Stimulated activated CD4-positive, alpha-beta T cell treated with anti-CD3 and anti-CD28 coated beads, Interleukin-4, amount 100 ng/mL, for 4 hours (primary cell): ENCODE results near the gene BYSL.
A peak's percentile ranks its signal among the peaks of the same experiment; 100 is the strongest.

Experiments
- DNase-seq, 2 experiments: peaks; one replicate each; pipeline ENCODE4 v3.0.0-alpha.2; 2020

BYSL gene, protein sequence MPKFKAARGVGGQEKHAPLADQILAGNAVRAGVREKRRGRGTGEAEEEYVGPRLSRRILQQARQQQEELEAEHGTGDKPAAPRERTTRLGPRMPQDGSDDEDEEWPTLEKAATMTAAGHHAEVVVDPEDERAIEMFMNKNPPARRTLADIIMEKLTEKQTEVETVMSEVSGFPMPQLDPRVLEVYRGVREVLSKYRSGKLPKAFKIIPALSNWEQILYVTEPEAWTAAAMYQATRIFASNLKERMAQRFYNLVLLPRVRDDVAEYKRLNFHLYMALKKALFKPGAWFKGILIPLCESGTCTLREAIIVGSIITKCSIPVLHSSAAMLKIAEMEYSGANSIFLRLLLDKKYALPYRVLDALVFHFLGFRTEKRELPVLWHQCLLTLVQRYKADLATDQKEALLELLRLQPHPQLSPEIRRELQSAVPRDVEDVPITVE

DNA sequence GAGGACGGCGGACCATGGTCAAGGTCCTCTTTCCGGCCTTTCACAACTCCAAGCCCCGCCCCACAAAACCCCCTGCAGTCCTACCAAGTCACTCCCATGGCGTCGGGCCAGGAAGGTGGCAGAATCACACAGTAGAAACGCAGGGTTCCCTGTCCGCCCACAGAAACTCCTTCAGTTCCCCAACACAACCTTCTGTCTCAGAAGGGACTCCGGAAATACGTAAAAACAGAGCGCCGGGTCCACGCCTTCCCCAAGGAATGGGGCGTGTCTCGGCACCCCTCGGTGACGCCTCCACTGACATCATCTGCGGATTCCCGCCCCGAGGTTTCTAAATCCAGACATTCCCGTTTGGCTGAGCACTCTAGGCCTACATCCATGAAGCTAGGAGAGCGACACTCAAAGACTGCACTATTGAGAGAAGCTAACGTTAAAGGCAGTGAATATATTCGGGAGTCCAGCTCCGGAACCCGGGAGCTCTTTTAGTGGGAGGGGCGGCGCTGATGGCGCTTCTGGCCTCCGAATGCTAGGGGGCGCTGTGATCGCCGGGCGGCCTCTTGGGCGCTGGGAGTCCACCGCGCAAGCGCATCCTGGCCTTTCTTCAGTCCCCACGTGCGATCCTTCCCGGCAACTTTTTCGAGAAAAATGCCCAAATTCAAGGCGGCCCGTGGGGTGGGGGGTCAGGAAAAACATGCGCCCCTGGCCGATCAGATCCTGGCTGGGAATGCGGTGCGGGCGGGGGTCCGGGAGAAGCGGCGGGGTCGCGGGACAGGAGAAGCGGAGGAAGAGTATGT, at the start of gene BYSL, which contains the start of gene MED20:
TSS of gene BYSL (plus strand) at position 579 of the 791 bp plus-strand sequence. CDS start at position 643, 64 bp downstream.
TSS of gene MED20 (minus strand) at position 219 of the 791 bp plus-strand sequence. CDS start at position 98, 121 bp downstream.
- peak; percentile 92 to 95 for DNase-seq

DNA sequence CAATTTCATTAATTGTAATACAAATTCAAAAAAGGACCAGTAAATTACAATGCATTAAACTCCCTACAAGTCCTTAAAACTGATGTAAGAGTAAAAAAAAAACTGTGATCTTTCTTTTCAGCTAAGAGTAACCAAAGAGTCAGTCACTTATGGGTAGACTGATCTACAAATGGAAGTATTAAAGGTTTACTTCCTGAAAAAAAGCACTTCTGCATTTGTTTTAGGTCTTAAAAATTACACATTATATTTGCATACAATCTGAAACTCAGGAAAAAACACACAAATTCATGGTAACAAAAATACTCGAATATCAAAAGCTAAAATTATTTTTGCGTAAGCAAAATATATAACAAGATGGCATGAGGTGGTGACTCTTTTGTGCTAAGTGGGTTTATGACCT, 49.6 kb upstream of the BYSL start:
- DNase-seq, result no peak

DNA sequence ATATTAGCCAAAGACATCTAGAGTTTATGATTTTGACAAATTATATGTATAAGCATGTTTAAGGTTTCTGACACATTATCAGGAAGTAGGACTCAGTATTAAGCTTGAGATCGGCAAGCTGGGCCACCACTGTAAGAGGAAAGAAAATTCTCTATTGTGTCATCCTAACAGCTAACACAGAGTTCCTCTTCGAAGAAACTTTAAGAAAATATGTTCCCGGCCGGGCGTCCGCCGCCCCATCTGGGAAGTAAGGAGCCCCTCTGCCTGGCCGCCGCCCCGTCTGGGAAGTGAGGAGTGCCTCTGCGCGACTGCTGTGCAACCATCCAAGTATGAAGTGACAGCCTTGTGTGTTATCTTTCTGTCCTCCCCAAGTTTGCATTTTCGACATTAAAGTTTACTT, 49.2 kb upstream of the BYSL start:
- DNase-seq, result no peak

DNA sequence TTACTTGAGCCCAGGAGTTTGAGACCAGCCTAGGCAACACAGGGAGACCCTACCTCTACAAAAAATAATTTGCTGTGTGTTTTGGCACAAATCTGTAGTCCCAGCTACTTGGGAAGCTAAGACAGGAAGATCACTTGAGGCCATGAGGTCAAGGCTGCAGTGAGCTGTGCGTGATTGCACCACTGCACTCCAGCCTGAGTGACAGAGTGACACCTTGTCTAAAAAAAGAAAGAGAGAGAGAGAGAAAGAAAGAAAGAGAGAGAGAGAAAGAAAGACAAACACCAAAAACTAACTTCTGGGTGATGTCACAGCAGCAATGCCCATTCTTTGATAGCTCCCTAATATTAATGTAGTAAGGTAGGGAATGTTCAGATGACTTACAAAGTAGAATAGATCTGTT, 46.6 kb upstream of the BYSL start:
- no peak for DNase-seq

DNA sequence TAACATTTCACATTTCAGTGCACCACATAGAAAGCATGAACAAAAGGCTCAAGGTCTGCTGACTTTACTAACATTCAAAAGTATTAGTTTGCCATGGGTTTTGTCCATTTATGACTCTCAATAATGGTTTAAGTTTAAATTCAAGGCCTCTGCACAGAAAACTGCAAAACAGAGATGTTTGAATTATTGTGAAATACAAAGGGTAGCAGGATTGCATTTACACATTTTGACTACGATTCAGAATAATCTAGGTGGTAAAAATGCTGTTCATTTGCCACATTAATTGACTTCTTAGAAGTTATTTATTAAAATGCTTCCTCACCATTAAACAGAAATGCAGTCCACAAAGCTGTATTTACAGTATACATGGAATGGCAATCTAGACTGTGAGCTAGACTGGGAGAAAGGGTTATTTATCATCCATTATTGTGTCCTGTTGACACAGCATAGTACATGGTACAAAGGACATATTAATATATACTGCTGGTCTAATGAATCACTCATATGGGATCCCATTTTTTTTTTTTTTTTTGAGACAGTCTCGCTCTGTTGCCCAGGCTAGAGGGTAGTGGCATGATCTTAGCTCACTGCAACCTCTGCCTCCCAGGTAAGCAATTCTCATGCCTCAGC, 44.1 kb upstream of the BYSL start:
- DNase-seq, result no peak

DNA sequence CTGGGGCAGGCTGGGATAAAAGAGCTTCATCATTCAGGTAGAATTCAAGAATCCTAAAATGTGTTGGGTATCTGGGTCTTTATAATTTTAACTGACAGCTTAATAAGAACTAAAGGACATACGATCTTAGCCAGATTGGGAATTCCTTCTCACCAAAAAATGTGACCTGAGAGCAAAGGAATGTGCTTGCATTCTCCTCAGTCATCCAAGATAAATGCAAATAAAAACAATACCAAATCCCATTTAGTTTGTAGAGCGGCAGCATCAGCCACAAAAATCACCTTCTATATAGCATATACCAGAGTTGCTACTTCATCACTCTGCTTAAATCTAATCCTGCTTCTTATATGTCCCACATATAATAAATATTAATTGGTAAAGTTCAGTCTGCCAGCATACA, 43.1 kb upstream of the BYSL start:
- DNase-seq, result no peak

DNA sequence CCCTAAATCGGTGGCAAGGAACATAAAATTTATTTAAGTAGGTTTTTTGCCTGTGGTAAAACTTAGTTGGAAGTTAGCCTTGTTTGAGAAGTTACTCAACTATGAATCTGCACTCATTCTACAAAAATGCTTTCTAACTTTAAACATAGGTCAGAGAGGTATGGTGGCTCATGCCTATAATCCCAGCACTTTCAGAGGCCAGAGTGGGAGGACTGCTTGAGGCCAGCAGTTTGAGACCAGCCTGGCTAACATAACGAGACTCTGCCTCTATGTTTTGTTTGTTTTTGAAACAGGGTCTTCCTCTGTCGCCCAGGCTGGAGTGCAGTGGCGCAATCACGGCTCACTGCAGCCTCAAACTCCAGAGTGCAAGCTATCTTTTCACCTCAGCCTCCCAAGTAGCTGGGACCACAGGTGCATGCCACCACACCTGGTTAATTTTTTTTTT, 42.3 kb upstream of the BYSL start:
- DNase-seq, result no peak

DNA sequence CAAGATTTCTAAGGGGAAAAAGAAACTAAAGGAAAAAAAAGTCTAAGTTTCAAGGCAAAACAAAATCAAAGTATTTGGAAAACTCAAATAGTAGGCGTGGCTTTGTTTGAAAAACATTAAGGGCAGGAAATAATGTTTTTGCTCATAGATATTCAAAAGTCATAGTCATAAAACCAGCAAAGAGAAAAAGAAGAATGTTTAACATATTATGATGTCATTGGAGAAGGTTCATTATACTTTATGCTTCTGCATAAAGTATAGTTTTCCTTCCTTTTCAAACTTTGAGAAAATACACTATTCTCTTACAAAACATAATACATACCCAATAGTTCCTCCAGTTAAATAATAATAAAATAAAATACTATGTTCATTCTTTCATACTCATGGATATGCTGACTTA, 39.8 kb upstream of the BYSL start:
- no peak for DNase-seq

DNA sequence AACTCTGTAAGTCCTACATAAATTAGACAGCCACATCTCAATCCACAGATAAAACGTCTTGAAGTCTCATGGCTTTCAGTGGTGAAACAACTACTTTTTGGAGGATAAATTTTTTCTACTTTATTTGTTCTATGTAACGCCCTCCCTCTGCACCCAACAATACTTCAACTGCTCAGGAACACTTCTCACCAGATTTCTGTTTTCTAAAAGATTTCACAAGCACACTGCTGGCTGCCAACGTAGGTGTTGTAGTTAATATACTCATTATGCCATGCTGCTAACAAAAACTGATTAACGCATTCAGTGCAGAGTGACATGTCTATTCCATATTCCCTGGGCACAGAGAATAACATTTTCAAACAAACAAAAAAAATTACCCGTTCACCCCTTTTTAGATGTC, 36.3 kb upstream of the BYSL start:
- DNase-seq, result no peak

DNA sequence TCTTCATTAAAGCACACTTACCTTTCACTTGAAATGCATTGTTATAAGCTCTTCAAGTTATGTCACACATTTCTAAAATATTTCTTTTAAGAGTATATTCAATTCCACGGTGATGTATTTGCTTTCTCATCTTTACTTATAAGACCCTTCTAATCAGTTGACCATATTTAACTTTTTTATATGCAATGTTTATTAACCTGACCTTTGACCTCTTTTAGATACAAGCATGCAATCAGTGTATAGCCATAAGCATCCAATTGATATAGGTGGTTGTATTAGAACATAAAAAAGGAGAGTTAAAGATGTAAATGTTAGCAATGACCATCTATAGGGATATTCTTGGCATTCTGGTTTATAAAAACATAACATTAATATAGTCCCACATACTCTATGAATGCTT, 35.4 kb upstream of the BYSL start:
- no peak for DNase-seq

DNA sequence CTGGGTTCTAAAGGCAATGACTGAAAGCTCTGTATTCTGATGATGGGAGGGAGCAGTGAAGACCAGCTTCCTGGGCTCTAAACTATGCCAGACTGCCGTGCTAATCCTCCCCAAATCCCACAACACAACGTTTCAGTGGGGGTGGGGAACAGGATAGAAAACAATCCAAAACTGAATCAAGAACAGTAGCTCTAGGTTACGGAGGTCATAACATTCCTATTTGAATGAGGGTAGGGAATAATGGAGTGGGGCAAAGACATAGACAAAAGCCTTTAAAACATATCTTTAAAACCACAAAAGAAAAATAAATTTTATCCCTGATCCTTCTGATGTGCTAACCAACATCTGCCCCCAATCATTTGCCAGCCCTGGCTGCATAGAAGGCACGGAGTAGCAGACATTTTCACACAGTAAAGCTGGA, 34.0 kb upstream of the BYSL start:
- no peak for DNase-seq

DNA sequence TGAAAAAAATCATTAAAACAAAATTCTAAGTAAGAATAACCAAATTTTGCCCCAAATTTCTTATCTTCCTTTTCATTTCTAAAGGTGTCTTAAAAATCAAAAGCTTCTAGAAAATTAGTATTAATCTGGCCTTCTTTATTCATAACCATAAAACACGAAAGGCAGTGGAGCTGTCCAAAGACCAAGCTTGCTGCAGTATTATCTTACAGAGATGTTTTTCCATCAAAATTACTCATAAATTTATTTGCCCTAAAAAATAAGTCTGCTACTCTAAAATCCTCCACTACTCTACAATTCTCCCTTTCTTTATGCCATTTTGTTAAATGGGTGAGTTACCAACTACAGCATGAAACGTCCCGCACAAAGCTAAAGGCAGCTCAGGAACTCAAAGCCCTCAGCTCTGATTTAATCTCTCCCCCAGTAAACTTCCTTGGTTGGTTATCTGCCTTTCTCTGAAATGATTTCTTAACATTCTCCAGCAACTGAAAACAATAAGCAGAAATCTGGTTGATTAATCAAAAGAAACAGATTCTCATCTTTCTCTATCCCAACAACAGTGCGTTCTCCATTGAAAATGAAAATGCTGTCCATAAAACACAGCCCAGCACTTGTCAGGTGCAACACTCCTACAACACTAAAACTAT, 28.3 kb upstream of the BYSL start:
- DNase-seq, result no peak

DNA sequence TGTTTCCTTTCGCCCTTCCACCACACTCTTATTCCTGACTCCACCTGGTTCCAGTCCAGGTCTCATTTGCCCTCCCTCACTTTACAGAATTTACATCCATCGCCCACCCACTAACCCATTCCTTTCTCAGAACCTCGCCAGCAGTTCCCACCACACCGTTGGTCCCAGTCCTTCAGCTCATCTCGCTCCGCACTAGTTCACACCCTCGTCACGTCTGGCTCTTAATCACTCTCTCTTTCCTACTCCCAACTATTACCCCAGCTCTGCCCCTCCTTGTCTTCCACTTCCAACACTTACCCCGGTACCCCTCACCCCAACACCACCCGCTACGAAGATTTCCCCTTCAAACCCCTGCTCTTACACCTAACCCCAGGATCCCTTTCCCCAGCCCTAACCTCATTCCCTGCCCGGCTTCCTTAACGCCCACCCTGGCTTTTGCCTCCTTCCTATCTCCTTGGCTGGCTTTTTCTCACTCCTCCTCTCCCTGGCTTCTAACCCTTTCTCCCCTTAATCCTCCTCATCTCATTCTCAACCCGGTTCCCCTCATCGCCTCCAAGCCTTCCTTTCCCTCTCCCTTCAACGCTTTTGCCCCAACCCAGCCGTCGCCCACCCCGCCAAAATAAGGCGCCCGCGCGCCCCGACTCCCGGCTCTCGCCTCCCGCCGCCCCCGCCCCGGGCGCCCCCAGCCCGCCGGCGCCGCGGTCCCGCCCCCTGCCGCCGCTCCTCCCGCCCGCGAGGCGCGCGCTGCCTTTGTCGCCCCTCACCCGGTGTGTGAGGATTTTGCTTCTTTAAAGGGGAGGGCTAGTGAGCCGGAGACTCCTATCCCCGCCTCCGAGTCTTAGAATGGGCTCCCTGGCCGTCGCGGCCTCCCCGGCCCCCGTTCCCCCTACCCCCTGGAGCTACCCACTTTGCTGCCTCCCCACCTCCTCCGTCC, 26.7 kb upstream of the BYSL start:
- no peak for DNase-seq

DNA sequence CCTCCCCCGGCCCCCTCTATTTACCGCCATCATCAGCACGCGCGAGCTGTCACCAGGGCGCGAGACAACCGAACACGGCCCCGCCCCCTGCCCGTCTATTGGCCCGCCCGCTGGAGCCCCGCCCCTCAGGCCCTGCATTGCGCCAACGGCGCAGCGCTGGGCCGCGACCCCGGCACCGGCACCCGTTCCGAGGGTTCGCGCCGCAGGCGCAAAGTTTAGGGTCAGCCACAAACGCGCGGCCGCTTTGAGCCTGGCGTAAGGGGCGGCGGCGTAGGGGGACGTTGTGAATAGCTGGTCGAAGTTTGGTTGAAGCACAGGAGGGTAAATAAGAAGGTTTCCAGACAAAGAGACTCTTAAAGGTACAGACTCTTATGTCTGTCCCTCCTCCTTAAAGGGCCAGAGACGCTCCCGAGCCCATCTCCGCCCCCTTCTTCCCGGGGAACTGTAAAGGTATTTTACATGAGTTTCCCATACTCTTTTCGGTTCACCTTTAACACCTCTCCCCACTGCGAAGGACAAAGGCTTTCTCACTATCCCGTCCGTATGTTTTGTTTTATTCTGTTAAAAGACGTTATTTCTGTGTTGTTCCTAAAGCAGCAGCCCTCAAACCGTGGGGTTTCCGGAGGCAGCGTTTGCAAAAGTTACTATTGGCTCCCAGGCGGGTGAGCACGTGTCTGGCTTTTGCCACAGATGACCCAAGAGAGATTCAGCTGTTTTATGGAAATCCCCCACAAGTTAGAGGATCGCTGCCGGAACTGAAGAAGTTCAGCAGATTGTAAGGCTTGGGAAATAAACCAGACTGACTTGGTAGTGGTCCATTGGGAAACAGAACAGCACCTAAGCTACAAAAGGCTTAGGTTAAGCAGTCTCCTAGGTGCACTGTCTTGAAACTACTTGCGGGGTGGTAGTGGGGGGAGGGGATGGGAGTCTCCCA, 25.7 kb upstream of the BYSL start, which contains the start of gene USP49:
TSS of gene USP49 (minus strand) at position 76 of the 934 bp plus-strand sequence. CDS start 88,392 bp downstream, outside the sequence.
- DNase-seq, result peak; percentile 86 to 94

DNA sequence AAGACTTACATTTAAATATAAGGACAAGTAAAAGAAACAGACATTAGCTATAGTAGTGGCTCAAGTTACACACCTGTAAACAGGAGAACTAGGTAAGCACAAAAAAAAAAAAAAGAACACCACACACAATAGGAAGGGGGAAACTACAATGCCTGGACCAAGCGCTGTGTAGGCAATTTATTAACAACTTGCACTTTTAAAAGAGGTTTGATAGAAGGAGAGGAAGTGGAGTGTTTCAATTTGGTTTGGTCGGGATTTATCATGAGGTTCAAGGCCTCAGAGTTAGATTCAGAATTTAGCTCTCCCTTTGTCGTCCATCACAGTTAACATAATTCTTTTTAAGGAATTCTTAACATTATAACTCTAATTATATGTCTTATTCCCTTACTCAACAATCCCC, 25.0 kb upstream of the BYSL start:
- DNase-seq, result no peak

DNA sequence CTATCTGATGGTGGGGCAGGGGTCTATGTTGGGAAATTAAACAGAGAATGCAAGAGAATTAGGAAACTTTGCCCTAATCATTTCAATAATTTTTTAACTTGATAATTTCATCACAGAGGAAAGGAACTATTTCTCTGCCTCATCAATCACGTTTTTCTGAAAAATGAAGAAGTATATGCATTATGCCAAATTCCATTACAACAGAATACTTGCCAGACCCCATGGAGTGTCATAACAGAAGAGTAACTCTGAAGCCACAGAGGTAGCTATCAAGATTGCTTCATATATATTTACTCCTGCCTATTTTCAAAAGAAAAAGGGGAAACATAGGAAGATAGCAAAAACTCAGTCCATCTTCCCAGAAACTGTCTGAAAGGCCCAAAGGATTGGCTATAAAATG, 20.4 kb upstream of the BYSL start:
- DNase-seq, result no peak

DNA sequence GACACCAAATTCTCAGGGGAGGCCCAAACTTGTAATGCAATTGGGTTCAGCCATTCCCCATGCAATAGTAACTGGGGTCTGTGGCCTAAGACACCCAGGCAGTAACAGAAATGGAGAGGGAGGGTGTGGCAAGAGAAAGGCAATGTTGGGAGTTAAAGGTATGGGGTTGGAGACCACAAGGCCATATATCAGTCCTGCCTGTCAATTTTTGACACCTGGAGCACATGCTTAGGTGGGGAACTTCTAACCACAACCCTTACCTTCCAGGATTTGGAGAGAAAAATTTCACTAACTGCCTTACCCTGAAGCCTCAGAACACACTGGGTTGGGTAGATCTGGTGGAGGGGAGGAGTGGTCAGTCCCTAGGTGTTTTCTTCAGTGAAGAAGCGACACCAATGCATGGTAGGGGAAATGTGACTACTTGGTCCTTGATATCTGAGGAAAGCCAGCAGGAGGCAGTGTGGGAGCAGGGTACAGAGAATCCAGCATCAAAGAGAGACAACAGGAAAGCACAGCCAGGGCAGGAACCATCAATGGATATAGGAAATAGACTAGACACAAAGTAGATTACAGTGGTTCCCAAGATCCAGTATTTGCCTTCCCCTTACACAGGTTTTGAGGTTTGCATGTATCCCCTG, 19.3 kb upstream of the BYSL start:
- DNase-seq, result peak; percentile 36 to 52

DNA sequence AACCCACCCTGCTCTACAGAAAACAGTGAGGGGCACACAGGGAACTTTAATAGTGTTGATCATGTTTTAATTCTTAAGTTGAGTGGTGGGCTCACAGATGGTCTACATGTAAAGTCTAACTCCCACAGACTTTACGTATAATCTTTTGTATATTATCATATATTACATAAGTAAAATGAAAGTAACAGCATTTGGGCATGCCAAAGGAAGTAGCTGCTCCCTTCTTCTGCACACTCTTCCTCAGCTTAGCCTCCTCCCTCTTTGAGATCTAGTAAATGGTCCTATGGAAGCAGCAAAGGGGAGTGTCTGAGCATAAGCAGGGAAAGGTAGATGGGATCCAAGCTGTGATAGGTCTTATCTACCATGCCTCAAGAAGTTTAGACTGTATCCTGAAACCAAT, 11.6 kb upstream of the BYSL start:
- DNase-seq, result no peak

DNA sequence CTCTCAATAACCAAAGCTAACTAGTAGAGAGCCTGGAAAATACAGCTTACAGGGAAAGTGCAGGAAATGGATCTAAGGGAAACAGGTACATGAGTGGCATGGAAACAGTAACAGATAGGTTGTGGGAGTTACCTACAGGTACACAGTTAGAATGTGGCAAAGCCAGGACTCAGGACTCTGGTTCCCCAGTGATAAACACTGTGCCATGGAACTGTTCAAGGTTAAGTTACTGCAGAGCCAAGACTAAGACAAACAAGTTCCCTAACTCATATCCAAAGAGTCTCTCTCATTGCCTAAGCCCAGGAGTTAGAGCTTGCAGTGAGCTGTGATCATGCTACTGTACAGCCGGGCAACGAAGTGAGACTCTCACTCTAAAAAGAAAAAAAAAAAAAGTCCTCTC, 7.0 kb upstream of the BYSL start:
- no peak for DNase-seq
